NCI-H2107 (cell line): Measurements from ENCODE around the gene ZNF626.
"Not testable (repeated sequence)": the region's sequence is repeated elsewhere in the genome, so short reads cannot be mapped to it uniquely, and the experiment has no call there.

Source experiments
- DNase-seq: peaks from one replicate; lab custom pipeline; 2025; lab: John Stamatoyannopoulos, UW

The ZNF626 gene

DNA sequence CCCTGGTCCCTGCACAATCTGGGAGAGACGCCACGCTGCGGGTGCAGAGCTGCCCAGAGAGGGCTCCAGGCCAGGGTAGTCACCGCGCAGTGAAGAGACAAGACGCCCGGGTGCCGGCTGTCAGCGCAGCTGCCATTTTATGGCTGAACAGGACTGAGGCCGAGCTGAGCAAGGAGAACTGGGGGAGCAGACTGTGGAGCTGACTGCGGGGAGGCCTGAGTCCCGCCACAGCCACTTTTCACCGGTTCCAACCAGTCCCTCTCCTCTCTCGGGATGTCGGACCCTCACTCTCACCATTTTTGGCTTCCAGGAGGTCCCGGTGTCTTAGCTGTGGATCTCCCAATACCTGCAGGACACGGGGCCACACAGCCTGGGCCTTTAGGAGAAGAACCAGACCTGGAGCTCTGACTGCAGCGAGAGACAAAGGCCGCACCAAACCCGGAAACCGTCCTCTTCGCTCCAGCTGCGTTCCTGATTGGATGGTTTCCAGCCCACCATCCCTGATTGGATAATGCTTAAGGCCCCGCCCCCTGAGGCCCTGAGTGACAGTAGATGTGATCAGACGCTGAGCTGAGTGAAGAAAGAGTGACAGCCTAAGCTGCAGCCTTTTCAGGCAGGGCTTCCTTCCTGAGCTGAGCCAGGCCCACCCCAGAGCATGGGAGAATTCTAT is at the start of gene ZNF626:
Gene ZNF626 (minus strand): TSS at position 422 of the 670 bp plus-strand sequence. CDS start 125 bp downstream, at position 297.
- DNase-seq: peak; percentile 73

DNA sequence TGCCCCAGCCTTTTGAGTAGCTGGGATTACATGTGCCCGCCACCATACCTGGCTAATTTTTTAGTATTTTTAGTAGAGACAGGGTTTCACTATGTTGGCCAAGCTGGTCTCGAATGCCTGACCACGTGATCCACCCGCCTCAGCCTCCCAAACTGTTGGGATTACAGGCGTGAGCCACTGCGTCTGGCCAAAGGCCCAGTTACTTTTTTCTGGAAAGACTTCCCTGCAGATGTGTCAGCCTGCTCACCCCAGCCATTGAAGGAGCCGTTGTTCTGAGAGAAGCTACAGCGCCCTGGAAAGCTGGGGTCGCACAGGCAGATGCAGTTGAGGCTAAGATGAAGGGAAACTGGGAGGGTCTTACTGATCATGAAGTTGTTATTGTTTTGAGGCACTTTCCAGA is 7.9 kb upstream of the ZNF626 start:
- no peak for DNase-seq

GRCh38 chr19:20667281-20667680 is 5.9 kb upstream of the ZNF626 start:
- DNase-seq: no peak

DNA sequence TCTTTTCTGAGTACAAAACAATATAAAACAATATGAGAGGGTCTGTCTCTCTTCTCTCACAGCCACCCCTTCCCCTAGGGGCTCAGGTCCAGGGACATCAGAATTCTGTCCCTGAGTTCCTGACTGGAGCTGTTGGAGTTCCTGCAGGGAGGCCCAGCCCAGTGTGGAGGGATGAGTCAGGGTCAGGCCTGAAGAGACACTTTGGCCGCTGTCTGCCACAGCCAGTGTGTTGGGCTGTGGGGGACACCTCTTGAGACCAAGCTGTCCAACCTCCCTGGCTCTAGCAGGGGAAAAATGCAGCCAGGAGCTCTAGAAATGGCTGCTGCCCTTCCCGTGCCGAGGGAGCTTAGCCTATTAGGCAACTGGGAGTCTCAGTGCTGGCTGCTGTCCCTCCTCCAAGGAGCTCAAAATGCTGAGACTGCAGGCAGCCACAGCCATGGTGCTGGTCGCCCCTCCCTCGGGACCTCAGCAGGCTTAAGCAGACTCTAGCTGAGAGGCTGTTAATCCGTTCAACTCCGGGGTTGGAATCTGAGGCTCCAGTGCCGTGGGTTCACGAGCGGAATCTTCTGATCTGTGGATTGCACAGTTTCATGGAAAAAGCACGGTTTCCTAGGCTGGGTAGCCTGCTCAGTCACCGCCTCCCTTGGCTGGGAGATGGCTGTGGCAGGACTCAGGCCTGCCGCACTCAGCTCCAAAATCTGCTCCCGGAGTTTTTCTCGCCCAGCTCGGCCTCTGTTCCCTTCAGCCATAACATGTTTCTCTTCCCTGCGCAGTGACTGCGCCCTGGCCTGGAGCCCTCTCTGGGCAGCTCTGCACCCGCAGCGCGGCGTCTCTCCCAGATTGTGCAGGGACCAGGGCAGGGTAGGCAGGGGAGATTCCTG is 3.8 kb upstream of the ZNF626 start:
- no peak for DNase-seq

DNA sequence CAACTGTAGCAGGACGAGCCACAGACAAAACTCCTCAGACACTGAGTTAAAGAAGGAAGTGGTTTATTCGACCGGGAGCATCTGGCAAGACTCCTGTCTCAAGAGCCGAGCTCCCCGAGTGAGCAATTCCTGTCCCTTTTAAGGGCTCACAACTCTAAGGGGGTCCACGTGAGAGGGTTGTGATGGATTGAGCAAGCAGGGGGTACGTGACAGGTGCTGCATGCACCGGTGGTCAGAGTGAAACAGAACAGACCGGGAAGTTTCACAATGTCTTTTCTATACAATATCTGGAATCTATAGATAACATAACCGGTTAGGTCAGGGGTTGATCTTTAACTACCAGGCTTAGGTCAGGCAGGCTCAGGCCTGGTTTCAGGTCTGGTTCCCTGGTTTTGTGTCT is 3.1 kb upstream of the ZNF626 start:
- not testable (repeated sequence) for DNase-seq

DNA sequence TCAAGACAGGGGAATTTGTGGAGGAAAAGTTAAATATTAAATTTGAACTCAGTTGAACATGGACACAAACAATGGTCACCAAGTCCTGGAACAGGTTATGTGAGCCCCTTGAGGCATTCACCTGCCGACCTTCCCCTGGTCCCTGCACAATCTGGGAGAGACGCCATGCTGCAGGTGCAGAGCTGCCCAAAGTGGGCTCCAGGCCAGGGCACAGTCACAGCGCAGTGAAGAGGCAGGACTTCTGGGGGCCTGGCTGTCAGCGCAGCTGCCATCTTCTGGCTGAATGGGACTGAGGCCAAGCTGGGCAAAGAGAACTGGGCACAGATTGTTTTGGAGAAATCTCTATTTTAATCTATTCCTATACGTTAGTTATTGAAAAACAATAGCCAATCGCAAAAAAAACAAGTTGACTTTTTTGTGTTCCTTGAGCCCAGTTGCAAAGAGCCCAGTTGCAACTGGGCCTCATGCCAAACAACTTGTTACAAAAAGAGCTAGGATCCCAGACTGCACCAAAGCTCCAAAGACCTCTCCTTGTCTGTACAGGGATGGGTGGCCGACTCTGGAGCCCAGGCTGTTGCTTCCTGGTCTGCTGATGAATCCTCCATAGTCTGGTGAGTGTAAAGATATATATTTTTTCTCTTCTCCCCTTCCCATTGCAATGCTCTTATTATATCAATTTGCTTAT is 1.2 kb upstream of the ZNF626 start:
- no peak for DNase-seq

DNA sequence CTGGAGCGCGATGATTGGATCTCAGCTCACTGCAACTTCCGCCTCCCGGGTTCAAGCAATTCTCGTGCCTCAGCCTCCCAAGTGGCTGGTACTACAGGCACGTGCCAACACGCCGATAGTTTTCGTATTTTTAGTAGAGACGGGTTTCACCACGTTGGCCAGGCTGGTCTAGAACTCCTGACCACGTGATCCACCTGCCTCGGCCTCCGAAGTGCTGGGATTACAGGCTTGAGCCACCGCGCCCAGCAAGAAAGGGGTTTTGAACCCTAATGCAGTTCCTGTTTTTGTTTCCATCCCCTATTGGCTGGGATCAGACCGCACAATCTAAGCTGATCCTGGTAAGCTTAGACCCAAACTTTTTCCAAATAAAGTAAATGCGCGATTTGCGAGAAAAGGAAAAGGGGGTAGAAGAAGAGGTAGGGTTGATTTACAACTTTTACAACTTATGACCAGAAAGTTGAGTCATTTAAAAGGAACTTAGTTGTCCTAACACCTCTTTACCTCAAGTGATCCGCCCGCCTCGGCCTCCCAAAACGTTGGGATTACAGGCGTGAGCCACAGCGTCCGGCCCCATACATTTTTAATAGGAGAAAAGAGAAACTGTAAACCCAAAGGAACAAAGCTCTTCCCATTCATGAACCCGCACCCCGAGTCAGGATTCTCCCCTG is 764 bp downstream of the ZNF626 start:
- DNase-seq: no peak

DNA sequence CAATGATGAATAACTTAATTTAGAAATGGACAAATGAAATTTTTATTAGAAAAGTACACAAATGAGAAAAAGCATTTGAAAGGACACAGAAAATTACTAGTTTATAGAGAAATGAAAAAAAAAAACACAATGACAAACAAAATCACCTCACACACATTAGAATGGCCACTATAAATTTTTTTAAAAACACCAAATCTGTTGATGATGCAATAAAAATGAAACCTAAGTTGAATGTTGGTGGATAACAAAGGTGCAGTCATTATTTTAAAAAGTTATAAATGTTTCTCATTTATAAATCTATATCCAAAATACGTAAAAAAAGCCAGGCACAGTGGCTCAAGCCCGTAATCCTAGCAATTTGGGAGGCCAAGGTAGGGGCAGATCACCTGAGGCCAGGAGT is 20.8 kb downstream of the ZNF626 start:
- DNase-seq: no peak

DNA sequence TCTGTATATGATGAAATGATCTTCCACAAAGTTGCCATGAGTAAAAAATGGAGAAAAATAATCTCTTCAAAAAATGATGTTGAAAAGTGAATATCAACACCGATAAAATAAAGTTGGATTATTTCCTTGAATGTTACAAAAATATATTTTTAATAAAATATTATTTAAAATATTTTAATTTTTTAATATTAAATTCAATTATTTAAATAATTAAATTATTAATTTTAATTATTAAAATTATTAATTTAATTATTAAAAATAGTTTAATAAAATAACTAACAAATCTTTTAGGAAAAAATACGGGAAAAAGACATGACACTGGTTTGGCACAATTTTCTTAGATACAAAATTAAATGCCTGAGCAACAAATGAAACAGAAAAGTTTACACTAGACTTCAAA is 21.3 kb downstream of the ZNF626 start:
- no peak for DNase-seq

DNA sequence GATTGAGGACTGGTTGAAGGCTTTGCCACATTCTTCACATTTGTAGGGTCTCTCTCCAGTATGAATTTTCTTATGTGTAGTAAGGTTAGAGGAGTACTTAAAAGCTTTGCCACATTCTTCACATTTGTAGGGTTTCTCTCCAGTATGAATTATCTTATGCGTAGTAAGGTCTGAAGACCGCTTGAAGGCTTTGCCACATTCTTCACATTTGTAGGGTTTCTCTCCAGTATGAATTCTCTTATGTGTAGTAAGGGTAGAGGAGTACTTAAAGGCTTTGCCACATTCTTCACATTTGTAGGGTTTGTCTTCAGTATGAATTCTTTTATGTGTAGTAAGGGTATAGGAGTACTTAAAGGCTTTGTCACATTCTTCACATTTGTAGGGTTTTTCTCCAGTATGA is 36.8 kb downstream of the ZNF626 start:
- not testable (repeated sequence) for DNase-seq

- DNase-seq: no peak
Observed at GRCh38 chr19:20616071-20616470, 45.3 kb downstream of the ZNF626 start.

- not testable (repeated sequence) for DNase-seq
Observed at GRCh38 chr19:20614971-20615370, 46.4 kb downstream of the ZNF626 start.

- no peak for DNase-seq
Observed at GRCh38 chr19:20612711-20613316, 48.6 kb downstream of the ZNF626 start.

DNA sequence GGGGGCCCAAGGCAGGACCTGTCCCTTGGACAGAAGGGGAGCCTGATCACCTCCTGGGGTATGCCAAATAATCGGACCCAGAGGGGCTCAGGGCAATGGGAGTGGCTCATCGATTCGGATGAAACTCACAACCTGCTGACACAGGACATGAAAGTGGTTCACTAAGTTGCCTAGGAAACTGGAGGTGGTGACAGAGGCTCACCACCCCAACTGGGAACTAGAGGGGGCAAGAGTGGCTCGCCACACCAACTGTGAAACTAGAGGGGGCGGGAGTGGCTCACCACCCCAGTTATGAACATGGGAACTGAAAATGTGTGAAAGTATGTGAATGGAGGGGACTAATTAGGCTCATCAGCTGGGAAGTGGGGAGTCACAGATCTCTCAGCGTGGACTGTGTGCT is 49.5 kb downstream of the ZNF626 start:
- DNase-seq: no peak

- no peak for DNase-seq
Observed at GRCh38 chr19:20607943-20608342, 53.4 kb downstream of the ZNF626 start.
